Subcutaneous adipose tissue (tissue), 4 donors: ENCODE results near the gene GMDS. TPM values are rescaled to one million over a fixed set of nuclear protein-coding genes. Genes with fewer than 3 reads are reported as not detected.

Experiments
- total RNA-seq, 4 donors: library from RNA; depleted of rRNA; stranded (reverse); fragments of >200 nt; gene quantifications; one replicate each; pipeline ENCODE4 v1.1.0, GENCODE V29; 2016
- TF ChIP-seq, protein P1 (sequence below): fragments of 450-650 bp; IDR thresholded peaks from one replicate; pipeline ENCODE4 v1.5.1; 2016; ENCODE audit warnings: low read depth, mild to moderate bottlenecking, control low read depth, antibody characterized with exemption, moderate library complexity

The GMDS gene
- total RNA-seq, 4 donors from 2014 or later: 10.1 to 17.3 (median 13.9) TPM

DNA sequence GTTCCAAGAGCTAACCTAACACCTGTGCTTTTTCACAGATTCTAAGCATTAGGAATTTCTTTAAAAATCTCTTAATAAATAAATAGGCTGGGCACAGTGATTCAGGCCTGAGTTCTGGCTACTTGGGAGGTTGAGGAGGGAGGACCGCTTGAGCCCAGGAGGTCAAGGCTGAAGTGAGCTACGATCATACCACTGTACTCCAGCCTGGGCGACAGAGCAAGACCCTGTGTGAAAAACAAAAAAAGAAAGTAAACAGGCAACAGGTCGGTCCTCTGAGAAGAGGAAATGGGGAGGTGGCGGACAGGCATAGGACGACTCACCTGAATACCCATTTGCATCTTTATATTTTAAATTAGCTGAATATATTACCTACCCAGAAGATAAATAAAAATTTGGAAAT, 26.5 kb downstream of the GMDS start:
- TF ChIP-seq, protein P1, sequence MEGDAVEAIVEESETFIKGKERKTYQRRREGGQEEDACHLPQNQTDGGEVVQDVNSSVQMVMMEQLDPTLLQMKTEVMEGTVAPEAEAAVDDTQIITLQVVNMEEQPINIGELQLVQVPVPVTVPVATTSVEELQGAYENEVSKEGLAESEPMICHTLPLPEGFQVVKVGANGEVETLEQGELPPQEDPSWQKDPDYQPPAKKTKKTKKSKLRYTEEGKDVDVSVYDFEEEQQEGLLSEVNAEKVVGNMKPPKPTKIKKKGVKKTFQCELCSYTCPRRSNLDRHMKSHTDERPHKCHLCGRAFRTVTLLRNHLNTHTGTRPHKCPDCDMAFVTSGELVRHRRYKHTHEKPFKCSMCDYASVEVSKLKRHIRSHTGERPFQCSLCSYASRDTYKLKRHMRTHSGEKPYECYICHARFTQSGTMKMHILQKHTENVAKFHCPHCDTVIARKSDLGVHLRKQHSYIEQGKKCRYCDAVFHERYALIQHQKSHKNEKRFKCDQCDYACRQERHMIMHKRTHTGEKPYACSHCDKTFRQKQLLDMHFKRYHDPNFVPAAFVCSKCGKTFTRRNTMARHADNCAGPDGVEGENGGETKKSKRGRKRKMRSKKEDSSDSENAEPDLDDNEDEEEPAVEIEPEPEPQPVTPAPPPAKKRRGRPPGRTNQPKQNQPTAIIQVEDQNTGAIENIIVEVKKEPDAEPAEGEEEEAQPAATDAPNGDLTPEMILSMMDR: no peak

DNA sequence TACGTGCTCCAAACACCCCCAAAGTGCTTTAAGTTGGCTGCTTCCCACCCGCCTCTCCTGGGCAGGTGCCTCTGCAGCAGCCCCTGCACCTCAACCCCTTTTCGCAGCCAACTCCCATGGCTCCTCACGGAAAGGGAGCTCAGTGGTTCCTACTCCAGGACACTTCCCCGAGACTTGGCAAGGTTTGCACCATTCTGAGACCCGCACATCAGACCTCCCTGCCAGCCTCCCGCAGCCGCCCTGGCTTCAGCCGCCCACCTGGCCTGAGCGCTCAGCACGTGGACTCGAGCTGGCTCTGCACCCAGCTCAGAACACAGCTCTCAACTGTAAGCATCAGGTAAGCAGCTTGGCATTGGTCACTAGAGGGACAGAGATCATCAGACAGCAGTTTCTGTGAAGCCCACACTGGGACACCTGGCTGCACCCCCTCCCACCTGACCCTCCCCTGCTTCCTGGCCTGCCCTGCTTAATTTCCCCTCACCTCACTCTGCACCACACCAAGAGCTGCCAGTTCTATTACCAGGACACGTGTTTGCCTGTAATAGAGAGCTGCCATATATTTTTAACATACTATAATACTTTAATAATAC, 28.5 kb downstream of the GMDS start:
- TF ChIP-seq, protein P1: no peak

DNA sequence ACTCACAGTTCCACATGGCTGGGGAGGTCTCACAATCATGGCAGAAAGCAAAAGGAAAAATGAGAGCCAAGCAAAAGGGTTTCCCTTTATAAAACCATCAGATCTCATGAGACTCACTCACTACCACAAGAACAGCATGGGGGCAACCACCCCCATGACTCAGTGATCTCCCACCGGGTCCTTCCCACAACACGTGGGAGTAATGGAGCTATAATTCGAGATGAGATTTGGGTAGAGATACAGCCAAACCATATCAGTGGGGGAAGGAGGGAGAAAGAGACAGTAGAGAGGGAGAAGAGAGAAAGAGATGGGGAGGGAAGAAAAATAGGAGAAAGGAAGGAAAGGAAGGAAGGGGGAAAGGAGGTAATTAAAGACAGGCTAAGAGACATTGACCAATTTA, 30.1 kb downstream of the GMDS start:
- TF ChIP-seq, protein P1: no peak

DNA sequence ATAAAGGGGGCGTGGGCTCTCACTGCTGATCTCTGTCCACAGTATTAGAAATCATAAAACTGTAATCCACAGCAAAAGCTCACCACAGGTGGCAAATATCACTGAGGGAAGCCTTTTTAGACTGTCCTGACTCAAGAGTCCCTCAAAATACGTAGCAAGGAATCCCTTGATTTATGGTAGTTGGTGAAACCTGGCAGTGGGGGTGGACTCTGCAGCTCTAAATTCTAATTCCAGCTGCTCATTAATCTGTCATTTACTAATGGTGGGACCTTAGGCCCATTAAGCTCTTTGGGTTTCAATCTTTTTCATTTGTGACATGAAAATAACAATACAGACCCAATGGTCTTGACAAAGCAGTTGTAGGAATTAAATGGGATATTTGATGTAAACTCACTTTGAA, 32.3 kb downstream of the GMDS start:
- TF ChIP-seq, protein P1: no peak

DNA sequence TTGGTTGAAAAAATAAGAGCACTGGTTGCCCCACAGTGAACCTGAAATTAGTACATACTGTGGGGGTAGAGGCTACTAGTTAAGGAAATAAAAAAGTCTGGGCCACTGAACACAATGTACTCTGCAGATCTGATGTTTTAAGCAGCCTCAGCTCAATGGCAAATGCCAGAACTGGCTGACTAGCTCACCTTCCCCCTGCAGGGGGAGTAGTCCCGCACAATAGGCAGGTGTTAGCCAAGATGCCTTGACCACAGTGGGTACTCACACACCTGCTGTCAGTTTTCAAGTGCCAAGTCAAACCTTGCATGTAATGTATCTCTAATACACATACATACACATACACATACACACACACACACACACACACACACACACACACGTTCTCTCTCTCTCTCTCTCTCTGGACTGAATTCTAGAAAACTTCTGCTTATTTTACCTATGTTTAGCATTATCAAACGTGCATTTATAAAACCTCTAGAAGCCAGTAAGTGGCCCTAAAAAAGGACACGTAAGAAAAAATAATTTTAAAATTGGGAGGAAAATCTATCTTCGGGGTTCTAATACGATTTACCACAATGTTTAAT, 36.1 kb downstream of the GMDS start:
- TF ChIP-seq, protein P1: no peak

DNA sequence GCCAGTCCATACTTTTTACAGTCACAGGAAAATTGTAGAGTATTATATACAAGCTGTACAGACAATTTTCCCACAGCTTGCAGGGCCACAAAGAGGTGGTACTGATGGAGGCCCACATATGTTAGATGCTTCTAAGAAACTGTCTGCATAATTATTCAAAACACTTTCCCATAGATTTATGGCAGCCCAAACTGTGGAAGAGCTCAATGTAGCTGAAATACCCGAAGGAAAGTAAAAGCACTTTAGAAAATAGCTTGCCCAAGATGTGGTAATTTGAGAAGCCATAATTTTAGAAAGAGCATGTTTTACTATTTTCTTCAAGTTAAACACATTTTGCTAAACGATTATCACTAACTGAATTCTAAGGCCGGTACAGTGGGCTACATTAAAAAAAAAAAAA, 36.9 kb downstream of the GMDS start:
- TF ChIP-seq, protein P1: no peak

DNA sequence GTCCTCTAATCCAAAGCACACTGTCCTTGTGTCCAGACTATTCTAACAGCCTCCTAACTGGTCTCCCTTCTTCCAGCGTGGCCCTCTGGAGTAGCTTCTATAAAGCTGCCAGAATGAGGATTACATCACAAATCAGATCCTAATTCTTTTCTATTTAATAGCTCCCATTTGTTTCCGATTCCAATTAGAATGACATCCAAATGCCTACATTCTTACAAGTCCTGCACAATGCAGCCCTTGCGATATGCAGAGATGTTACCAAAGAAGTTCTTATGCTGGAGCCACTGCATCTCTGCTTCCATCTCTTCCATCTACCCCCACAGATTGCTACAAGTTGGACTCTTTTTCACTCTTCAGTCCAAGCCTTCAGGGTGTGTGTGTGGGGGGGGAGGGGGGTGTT, 40.0 kb downstream of the GMDS start:
- TF ChIP-seq, protein P1: no peak
